Stimulated activated CD4-positive, alpha-beta T cell treated with anti-CD3 and anti-CD28 coated beads, Interleukin-2, amount 100 ng/mL, for 24 hours (primary cell): ENCODE results near the gene FUT1.
A peak's percentile ranks its signal among the peaks of the same experiment; 100 is the strongest.
"Not testable (repeated sequence)": the region's sequence is repeated elsewhere in the genome, so short reads cannot be mapped to it uniquely, and the experiment has no call there.

Source experiments
- DNase-seq, 2 donors: peaks; one replicate each; pipeline ENCODE4 v3.0.0-alpha.2; 2020

FUT1 gene

GRCh38 chr19:48768171-48768753 is 15.8 kb upstream of the FUT1 start:
- not testable (repeated sequence) for DNase-seq

GRCh38 chr19:48765816-48766215 is 13.4 kb upstream of the FUT1 start:
- DNase-seq: not testable (repeated sequence)

- DNase-seq: no peak
These were observed 8.2 kb upstream of the FUT1 start for GRCh38 chr19:48760504-48761205.

GRCh38 chr19:48757741-48758144 is 5.3 kb upstream of the FUT1 start:
- no peak for DNase-seq

GRCh38 chr19:48757089-48757675 is 4.7 kb upstream of the FUT1 start:
- DNase-seq: no peak

GRCh38 chr19:48756686-48757085 is 4.2 kb upstream of the FUT1 start:
- no peak for DNase-seq

GRCh38 chr19:48756212-48756611 is 3.8 kb upstream of the FUT1 start:
- no peak for DNase-seq

GRCh38 chr19:48755787-48756186 is 3.3 kb upstream of the FUT1 start:
- no peak for DNase-seq

GRCh38 chr19:48755084-48755641 is 2.7 kb upstream of the FUT1 start, which contains the start of gene FGF21:
FGF21 (plus strand) TSS chr19:48755524; CDS start chr19:48756237, 713 bp downstream.
- no peak for DNase-seq

GRCh38 chr19:48751845-48752495 is 471 bp downstream of the FUT1 start:
- DNase-seq: no peak

GRCh38 chr19:48750771-48751504 is 1.5 kb downstream of the FUT1 start:
- no peak for DNase-seq

GRCh38 chr19:48750351-48750750 is 2.1 kb downstream of the FUT1 start:
- no peak for DNase-seq

GRCh38 chr19:48749571-48750198 is 2.8 kb downstream of the FUT1 start:
- DNase-seq: no peak

GRCh38 chr19:48746738-48747575 is 5.5 kb downstream of the FUT1 start, which contains the start of gene IZUMO1:
IZUMO1 (minus strand) TSS chr19:48746909; CDS start chr19:48745859, 1,050 bp downstream.
- DNase-seq: peak; percentile 53 to 63

- DNase-seq: no peak
These were observed 6.3 kb downstream of the FUT1 start for GRCh38 chr19:48746110-48746509.

- peak; percentile 57 to 59 for DNase-seq
These were observed 7.0 kb downstream of the FUT1 start for GRCh38 chr19:48745208-48745995.

GRCh38 chr19:48742096-48742495 is 10.3 kb downstream of the FUT1 start:
- DNase-seq: no peak

- peak; percentile 53 to 58 for DNase-seq
These were observed 11.1 kb downstream of the FUT1 start for GRCh38 chr19:48741129-48741999.
